HepG2 (cell line): ENCODE measurements around the gene MTUS2. TPM values are rescaled to one million over a fixed set of nuclear protein-coding genes. Genes with fewer than 3 reads are reported as not detected.

Source experiments
- ATAC-seq: fragments of 200-7000 bp; cut with Tn5 transposase; 3 replicates; pipeline ENCODE4 v1.9.1; 2020; ENCODE audit warnings: mild to moderate bottlenecking, moderate library complexity
- BruUV-seq: library from RNA; stranded (reverse); fragments of 400-500 nt; replicated peaks from 2 replicates; lab custom pipeline; 2021; lab: Mats Ljungman, UMichigan
- CTCF ChIA-PET: fragments of 300-600 bp; formaldehyde crosslinking; extraction: SDS; loops from one replicate; lab custom pipeline; 2021; ENCODE audit warnings: low total read pairs, inconsistent platforms, low intra/inter-chr PET ratio; lab: Yijun Ruan, JAX
- POLR2A ChIA-PET: fragments of 350-600 bp; sonication (Branson Sonifier 250); formaldehyde crosslinking; loops from one replicate; lab custom pipeline; 2020; ENCODE audit warnings: antibody characterized with exemption, inconsistent platforms; lab: Yijun Ruan, JAX
- DNase-seq: peaks from one replicate; pipeline ENCODE4 v3.0.0-alpha.2; 2015; ENCODE audit warnings: low spot score
- FAIRE-seq: peaks from 3 replicates; lab custom pipeline; 2011; peaks lifted over from hg19 to GRCh38; lab: Jason Lieb, UNC
- H2AFZ ChIP-seq: one replicate; pipeline ENCODE4 v1.6.1; 2011; ENCODE audit warnings: low read length, inconsistent platforms
- H3K27ac ChIP-seq: fragments of 300-600 bp; 3 replicates; pipeline ENCODE4 v1.8.0; 2011; ENCODE audit warnings: mixed run types, mild to moderate bottlenecking, mixed read lengths, low read length, inconsistent platforms; ENCODE audit not compliant: insufficient read depth; ENCODE audit errors: extremely low read length
- H3K27me3 ChIP-seq, 2 experiments: fragments of 200-600 bp in 1 of 2; 2 replicates in 1 of 2; 3 replicates in 1 of 2; pipeline versions ENCODE4 v1.6.0 to v1.8.0; 2011; ENCODE audit warnings: low read length in 2 of 2, mild to moderate bottlenecking in 2 of 2, moderate library complexity in 2 of 2, inconsistent platforms in 1 of 2; ENCODE audit not compliant: insufficient read depth in 2 of 2, control insufficient read depth in 1 of 2
- H3K36me3 ChIP-seq, 2 experiments: fragments of 200-600 bp in 1 of 2; replicated peaks in 1 of 2; 2 replicates in 1 of 2; 3 replicates in 1 of 2; pipeline versions ENCODE4 v1.5.1 to v1.8.0; 2011; ENCODE audit warnings: low read length in 2 of 2, inconsistent platforms in 1 of 2; ENCODE audit not compliant: insufficient read depth in 2 of 2, control insufficient read depth in 1 of 2
- H3K4me1 ChIP-seq: 2 replicates; pipeline ENCODE4 v1.5.1; 2012; ENCODE audit warnings: low read length, inconsistent platforms; ENCODE audit not compliant: insufficient read depth
- H3K4me2 ChIP-seq: 2 replicates; pipeline ENCODE4 v1.6.0; 2011; ENCODE audit warnings: low read depth, low read length, inconsistent platforms
- H3K4me3 ChIP-seq, 3 experiments: fragments of 200-600 bp in 1 of 3; sonication (generic), shearing (Covaris generic) in 1 of 3; replicated peaks in 1 of 3; 2 replicates each; pipeline ENCODE4 v1.5.1; 2011 to 2016; ENCODE audit warnings: low read length in 3 of 3, inconsistent platforms in 2 of 3, low read depth in 2 of 3, mild to moderate bottlenecking in 2 of 3, control low read depth in 1 of 3, mixed read lengths in 1 of 3; ENCODE audit not compliant: insufficient read depth in 1 of 3
- H3K79me2 ChIP-seq: one replicate; pipeline ENCODE4 v1.6.1; 2011; ENCODE audit warnings: low read length, inconsistent platforms; ENCODE audit not compliant: insufficient read depth
- H3K9ac ChIP-seq: 2 replicates; pipeline ENCODE4 v1.6.0; 2011; ENCODE audit warnings: mild to moderate bottlenecking, low read depth, low read length, inconsistent platforms; ENCODE audit not compliant: insufficient read depth
- H3K9me3 ChIP-seq: 2 replicates; pipeline ENCODE4 v1.5.1; 2012; ENCODE audit warnings: mild to moderate bottlenecking, low read length
- H4K20me1 ChIP-seq: 2 replicates; pipeline ENCODE4 v1.6.0; 2011; ENCODE audit warnings: inconsistent platforms, mild to moderate bottlenecking, low read length, moderate library complexity; ENCODE audit not compliant: insufficient read depth
- NR2C2 ChIP-seq: sonication (generic); formaldehyde crosslinking; IDR thresholded peaks from 2 replicates; pipeline ENCODE4 v1.4.0; 2020; ENCODE audit warnings: missing genetic modification reagents, mild to moderate bottlenecking, moderate library complexity, borderline replicate concordance
- NR2F6 ChIP-seq, 2 experiments: IDR thresholded peaks; 2 replicates each; pipeline ENCODE4 v1.6.1; 2016; ENCODE audit warnings: antibody characterized with exemption in 1 of 2, mild to moderate bottlenecking in 1 of 2
- SP4 ChIP-seq: sonication (generic); formaldehyde crosslinking; IDR thresholded peaks from 2 replicates; pipeline ENCODE4 v1.8.1; 2023; ENCODE audit warnings: mild to moderate bottlenecking, missing genetic modification reagents
- WGBS: methylation state at CpG from one replicate; pipeline ENCODE4 v1.1.6; 2017; ENCODE audit warnings: low lambda C conversion rate; 5-methylcytosine and 5-hydroxymethylcytosine counted together
- in situ Hi-C: cut with HindIII; loops from 2 replicates; pipeline ENCODE4 v1.10.0; 2017; ENCODE audit warnings: low pct_unique_long_range_greater_than_20kb; ENCODE audit not compliant: extremely low pct_ligation_motif_present
- intact Hi-C: fragments of 100-400 bp; cut with micrococcal nuclease; formaldehyde crosslinking; loops from one replicate; pipeline ENCODE4 v1.10.0; 2022; ENCODE audit not compliant: unreplicated experiment
- polyA plus RNA-seq, 8 experiments: library from polyadenylated mRNA; depleted of rRNA in 3 of 8; stranded (reverse) in 7 of 8; unstranded in 1 of 8; fragments of >200 nt; fragmentation: Illumina TruSeq in 4 of 8; extraction: Trizol in 4 of 8; gene quantifications; 2 replicates each; pipeline versions ENCODE4 v1.2.1 to v1.2.3, GENCODE V29; 2011 to 2016; ENCODE audit warnings: low read depth in 4 of 8, missing spikeins in 1 of 8, mixed read lengths in 1 of 8; ENCODE audit not compliant: insufficient read depth in 1 of 8
- total RNA-seq, 5 experiments: library from RNA; depleted of rRNA; stranded (reverse); fragments of >200 nt; fragmentation: Illumina TruSeq; extraction: Trizol; gene quantifications; 2 replicates each; pipeline ENCODE4 v1.2.3, GENCODE V29; 2016; ENCODE audit warnings: low read depth in 1 of 5
- TF ChIP-seq, protein P1 (sequence below): sonication (generic); formaldehyde crosslinking; IDR thresholded peaks from 2 replicates; pipeline ENCODE4 v1.5.1; 2020; ENCODE audit warnings: missing genetic modification reagents, mild to moderate bottlenecking, borderline replicate concordance
- TF ChIP-seq, protein P2 (sequence below): sonication (generic); formaldehyde crosslinking; IDR thresholded peaks from 2 replicates; pipeline ENCODE4 v1.5.0; 2020; ENCODE audit warnings: missing genetic modification reagents

Gene MTUS2
- total and polyA plus RNA-seq, 2 of the 13 experiments (the other 11 are each of a cell fraction or from before 2014, with no cell fraction given) = not detected

GRCh38 chr13:29081036-29081435 is 260.9 kb downstream of the MTUS2 start:
- Histone ChIP-seq H4K20me1 (no peaks in the 10 kb centered on the region), H2AFZ (no peak overlapping the region), H3K9me3 (peaks cover 95% of the 10 kb centered on the region), H3K36me3 (no peaks in the 10 kb centered on the region), H3K4me2 (no peak overlapping the region), H3K79me2 (no peaks in the 10 kb centered on the region), H3K4me1 (no peaks in the 10 kb centered on the region), H3K27ac (no peak overlapping the region), H3K4me3 (no peak overlapping the region), H3K9ac (no peak overlapping the region), H3K27me3 (no peaks in the 10 kb centered on the region; a peak in 1 of 5 replicates)
- ChIA-PET CTCF (no interaction called here), POLR2A (no interaction called here)
- WGBS = 0% methylated on average over 1 of the region's 1 CpG
- TF ChIP-seq NR2C2 (CRISPR knock-in tag) (no peak), SP4 (CRISPR knock-in tag) (no peak), NR2F6 (IDR thresholded peaks at IDR 0.05) (no peak), NR2F6 (CRISPR knock-in tag; IDR thresholded peaks at IDR 0.05) (no peak)
- TF ChIP-seq, protein P1, sequence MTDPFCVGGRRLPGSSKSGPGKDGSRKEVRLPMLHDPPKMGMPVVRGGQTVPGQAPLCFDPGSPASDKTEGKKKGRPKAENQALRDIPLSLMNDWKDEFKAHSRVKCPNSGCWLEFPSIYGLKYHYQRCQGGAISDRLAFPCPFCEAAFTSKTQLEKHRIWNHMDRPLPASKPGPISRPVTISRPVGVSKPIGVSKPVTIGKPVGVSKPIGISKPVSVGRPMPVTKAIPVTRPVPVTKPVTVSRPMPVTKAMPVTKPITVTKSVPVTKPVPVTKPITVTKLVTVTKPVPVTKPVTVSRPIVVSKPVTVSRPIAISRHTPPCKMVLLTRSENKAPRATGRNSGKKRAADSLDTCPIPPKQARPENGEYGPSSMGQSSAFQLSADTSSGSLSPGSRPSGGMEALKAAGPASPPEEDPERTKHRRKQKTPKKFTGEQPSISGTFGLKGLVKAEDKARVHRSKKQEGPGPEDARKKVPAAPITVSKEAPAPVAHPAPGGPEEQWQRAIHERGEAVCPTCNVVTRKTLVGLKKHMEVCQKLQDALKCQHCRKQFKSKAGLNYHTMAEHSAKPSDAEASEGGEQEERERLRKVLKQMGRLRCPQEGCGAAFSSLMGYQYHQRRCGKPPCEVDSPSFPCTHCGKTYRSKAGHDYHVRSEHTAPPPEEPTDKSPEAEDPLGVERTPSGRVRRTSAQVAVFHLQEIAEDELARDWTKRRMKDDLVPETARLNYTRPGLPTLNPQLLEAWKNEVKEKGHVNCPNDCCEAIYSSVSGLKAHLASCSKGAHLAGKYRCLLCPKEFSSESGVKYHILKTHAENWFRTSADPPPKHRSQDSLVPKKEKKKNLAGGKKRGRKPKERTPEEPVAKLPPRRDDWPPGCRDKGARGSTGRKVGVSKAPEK (CRISPR knock-in tag) = no peak
- TF ChIP-seq, protein P2, sequence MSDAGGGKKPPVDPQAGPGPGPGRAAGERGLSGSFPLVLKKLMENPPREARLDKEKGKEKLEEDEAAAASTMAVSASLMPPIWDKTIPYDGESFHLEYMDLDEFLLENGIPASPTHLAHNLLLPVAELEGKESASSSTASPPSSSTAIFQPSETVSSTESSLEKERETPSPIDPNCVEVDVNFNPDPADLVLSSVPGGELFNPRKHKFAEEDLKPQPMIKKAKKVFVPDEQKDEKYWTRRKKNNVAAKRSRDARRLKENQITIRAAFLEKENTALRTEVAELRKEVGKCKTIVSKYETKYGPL = no peak
- FAIRE-seq (no peak), ATAC-seq (no peak), DNase-seq (no peak)
- BruUV-seq = no TSS peak
- in situ Hi-C loops = no loop called here
- intact Hi-C loops = no loop called here
